Colonic mucosa (tissue), 4 donors: ENCODE results near the gene MICAL3. TPM values are rescaled to one million over a fixed set of nuclear protein-coding genes. Genes with fewer than 3 reads are reported as not detected.
"Not testable (repeated sequence)": the region's sequence is repeated elsewhere in the genome, so short reads cannot be mapped to it uniquely, and the experiment has no call there.

ENCODE experiments used
- DNase-seq: peaks from one replicate; pipeline ENCODE4 v3.0.0-alpha.2; 2020
- H3K27ac ChIP-seq: fragments of 200-600 bp; one replicate; pipeline ENCODE4 v1.8.0; 2021
- H3K27me3 ChIP-seq: fragments of 200-600 bp; one replicate; pipeline ENCODE4 v1.8.0; 2021
- H3K36me3 ChIP-seq: fragments of 200-600 bp; one replicate; pipeline ENCODE4 v1.8.0; 2021
- H3K4me1 ChIP-seq: fragments of 200-600 bp; one replicate; pipeline ENCODE4 v1.8.0; 2021; ENCODE audit warnings: mild to moderate bottlenecking
- H3K4me3 ChIP-seq: fragments of 200-600 bp; one replicate; pipeline ENCODE4 v1.8.0; 2021
- H3K9ac ChIP-seq, 2 donors: one replicate each; pipeline ENCODE4 v1.7.0; 2013; ENCODE audit warnings: control low read depth in 2 of 2, low read depth in 2 of 2, low read length in 2 of 2
- H3K9me3 ChIP-seq: fragments of 200-600 bp; one replicate; pipeline ENCODE4 v1.8.0; 2021
- intact Hi-C: fragments of 100-400 bp; cut with DNase I; formaldehyde crosslinking; loops from one replicate; pipeline ENCODE4 v1.14.1; 2022
- total RNA-seq, 2 donors: library from RNA; stranded (reverse); fragmentation: NEBNext Ultra II Directional in 1 of 2; extraction: Animal tissue kit (Norgen Biotek cat#: 25700) in 1 of 2; gene quantifications; one replicate each; pipeline ENCODE4 v1.2.1, GENCODE V29; 2021
- TF ChIP-seq, protein P1 (sequence below): fragments of 200-600 bp; IDR thresholded peaks from one replicate; pipeline ENCODE4 v1.8.0; 2022; ENCODE audit warnings: antibody characterized with exemption, mild to moderate bottlenecking
- donor health status: healthy.
- donor health status: DM: no; HTN: no; CAD: no.
- donor health status: DM: no; HTN: no; CAD: no.

Gene MICAL3
- total RNA-seq, 2 donors from 2014 or later = 72.5 to 84.5 TPM

DNA sequence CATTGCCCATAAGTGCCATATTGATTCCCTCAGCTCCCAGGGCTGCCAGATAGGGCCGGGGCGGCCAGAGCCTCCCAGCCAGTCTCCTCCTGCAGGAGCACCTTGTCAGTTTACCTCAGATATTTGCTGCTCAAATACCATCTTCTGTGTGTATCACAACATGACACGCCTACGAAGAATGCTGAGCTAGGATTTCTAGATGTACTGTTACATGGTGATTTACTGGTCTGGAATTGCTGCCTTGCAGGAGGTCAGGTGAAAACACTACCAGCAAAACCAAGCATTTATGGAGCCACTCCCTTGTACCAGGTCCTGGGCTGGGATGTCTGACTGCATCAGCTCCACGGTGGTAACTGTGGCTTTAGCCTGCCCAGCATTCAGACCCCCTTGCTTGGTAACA is 11.8 kb downstream of the MICAL3 start:
- TF ChIP-seq, protein P1, sequence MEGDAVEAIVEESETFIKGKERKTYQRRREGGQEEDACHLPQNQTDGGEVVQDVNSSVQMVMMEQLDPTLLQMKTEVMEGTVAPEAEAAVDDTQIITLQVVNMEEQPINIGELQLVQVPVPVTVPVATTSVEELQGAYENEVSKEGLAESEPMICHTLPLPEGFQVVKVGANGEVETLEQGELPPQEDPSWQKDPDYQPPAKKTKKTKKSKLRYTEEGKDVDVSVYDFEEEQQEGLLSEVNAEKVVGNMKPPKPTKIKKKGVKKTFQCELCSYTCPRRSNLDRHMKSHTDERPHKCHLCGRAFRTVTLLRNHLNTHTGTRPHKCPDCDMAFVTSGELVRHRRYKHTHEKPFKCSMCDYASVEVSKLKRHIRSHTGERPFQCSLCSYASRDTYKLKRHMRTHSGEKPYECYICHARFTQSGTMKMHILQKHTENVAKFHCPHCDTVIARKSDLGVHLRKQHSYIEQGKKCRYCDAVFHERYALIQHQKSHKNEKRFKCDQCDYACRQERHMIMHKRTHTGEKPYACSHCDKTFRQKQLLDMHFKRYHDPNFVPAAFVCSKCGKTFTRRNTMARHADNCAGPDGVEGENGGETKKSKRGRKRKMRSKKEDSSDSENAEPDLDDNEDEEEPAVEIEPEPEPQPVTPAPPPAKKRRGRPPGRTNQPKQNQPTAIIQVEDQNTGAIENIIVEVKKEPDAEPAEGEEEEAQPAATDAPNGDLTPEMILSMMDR = no peak
- H3K27ac ChIP-seq = no peak overlapping the region
- H3K4me1 ChIP-seq = no peaks in the 10 kb centered on the region
- H3K36me3 ChIP-seq = no peaks in the 10 kb centered on the region
- no peak overlapping the region for H3K9ac ChIP-seq
- no peaks in the 10 kb centered on the region for H3K27me3 ChIP-seq
- H3K9me3 ChIP-seq = no peaks in the 10 kb centered on the region
- DNase-seq = no peak
- intact Hi-C loops = no loop called here
- no peak overlapping the region for H3K4me3 ChIP-seq

DNA sequence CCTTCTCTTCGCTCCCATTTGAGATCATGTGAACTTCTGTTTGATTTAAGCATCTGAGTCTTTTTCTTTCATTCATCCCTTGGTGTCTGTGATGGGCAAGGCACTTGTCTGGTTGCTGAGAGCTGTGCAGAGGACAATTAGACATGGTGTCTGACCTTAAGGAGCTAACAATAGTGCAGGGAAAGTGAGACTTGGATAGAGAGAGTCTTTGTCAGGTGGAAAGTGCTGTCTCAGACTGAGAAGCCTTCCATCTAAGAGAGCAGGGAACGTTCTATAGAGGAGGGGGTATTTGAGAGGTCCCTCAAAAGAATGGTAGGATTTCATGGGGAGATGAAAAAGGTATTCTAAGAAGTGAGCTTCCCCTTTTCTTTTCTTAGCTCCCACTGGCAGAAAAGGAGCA is 14.1 kb downstream of the MICAL3 start:
- TF ChIP-seq, protein P1 = no peak
- H3K36me3 ChIP-seq = no peaks in the 10 kb centered on the region
- H3K27me3 ChIP-seq = no peaks in the 10 kb centered on the region
- H3K4me3 ChIP-seq = no peak overlapping the region
- no peak overlapping the region for H3K9ac ChIP-seq
- no peaks in the 10 kb centered on the region for H3K4me1 ChIP-seq
- no peak overlapping the region for H3K27ac ChIP-seq
- intact Hi-C loops = no loop called here
- H3K9me3 ChIP-seq = no peaks in the 10 kb centered on the region
- no peak for DNase-seq

DNA sequence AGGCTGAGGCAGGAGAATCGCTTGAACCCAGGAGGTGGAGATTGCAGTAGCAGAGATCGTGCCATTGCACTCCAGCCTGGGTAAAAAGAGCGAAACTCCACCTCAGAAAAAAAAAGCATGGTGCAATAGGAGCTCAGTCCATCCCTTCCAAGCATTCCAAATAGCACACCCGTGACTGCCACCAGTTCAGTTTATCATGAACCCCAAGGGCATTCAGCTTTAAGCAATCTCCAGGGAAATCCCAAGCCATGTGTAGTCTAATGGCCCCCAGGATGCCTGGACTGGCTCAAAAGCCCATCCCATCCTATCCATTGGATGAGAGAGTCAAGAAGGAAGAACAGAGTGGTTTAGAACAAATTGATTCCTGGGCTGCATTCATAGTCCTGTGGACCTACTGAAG is 16.2 kb downstream of the MICAL3 start:
- H3K36me3 ChIP-seq = no peaks in the 10 kb centered on the region
- no peaks in the 10 kb centered on the region for H3K9me3 ChIP-seq
- H3K4me3 ChIP-seq = no peak overlapping the region
- TF ChIP-seq, protein P1 = no peak
- no peak overlapping the region for H3K9ac ChIP-seq
- no peaks in the 10 kb centered on the region for H3K27me3 ChIP-seq
- no peaks in the 10 kb centered on the region for H3K4me1 ChIP-seq
- H3K27ac ChIP-seq = no peak overlapping the region
- no peak for DNase-seq
- intact Hi-C loops = no loop called here

DNA sequence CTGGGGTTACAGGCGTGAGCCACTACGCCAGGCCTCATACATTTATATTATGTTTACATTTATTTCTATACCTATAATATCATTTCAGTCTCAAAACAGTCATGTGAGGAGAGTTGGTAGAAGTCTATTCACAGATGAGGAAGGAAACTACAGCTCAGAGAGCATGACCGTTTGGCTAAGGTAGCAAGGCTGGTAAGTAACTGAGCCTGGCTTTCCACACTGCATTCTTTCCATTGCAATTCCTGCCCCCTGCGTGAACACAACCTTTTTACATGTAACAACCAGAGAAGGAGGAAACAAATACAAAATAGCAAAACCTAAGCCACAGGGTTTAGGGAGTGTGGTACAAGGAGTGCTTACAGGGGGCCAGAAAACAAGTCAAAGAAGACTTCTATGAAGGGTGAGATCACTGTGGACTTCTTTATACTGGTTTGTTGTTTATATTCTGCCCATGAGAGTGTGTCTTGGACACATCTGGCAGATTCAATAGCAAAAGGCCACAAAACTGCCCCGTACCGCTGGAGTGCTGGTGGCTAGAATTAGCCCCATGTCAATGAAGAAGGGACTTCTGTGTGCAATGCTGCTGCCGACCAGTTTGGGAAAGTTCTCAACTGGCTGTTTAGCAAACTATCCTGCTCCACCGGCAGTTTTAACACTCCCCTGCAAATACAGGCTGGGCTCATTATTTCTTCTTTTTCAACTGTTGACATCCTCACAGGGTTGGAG is 19.0 kb downstream of the MICAL3 start:
- H3K9me3 ChIP-seq = no peaks in the 10 kb centered on the region
- no peak for DNase-seq
- H3K27me3 ChIP-seq = no peaks in the 10 kb centered on the region
- H3K9ac ChIP-seq = no peak overlapping the region
- H3K27ac ChIP-seq = no peak overlapping the region
- no peak overlapping the region for H3K4me3 ChIP-seq
- TF ChIP-seq, protein P1 = no peak
- no peaks in the 10 kb centered on the region for H3K36me3 ChIP-seq
- H3K4me1 ChIP-seq = peaks cover 3% of the 10 kb centered on the region
- intact Hi-C loops = no loop called here

- Histone ChIP-seq H3K27ac (peak overlapping the region; percentile 93), H3K4me3 (peak overlapping the region; percentile 83), H3K9ac (peak overlapping the region; percentile 84 to 85)
- DNase-seq, H3K4me1 ChIP-seq, H3K27me3 ChIP-seq, H3K36me3 ChIP-seq, H3K9me3 ChIP-seq: not testable (repeated sequence)
- intact Hi-C loops = loop anchor here (2.0 kb wide), 1 partner anchor 75 kb away; the partner anchor contains the start of gene PEX26
Measured at GRCh38 chr22:18001894-18002315, 22.5 kb downstream of the MICAL3 start.
